GM06990 (cell line): ENCODE measurements around the gene SLC41A3.

Experiments used
- DNase-seq: peaks from one replicate; pipeline ENCODE4 v3.0.0-alpha.2; 2011; ENCODE audit not compliant: insufficient read length; ENCODE audit errors: extremely low read depth
- H3K27me3 ChIP-seq: replicated peaks from 2 replicates; pipeline ENCODE4 v1.6.0; 2011; ENCODE audit warnings: low read length; ENCODE audit not compliant: control insufficient read depth, insufficient read depth
- H3K36me3 ChIP-seq: 2 replicates; pipeline ENCODE4 v1.5.1; 2011; ENCODE audit warnings: low read length; ENCODE audit not compliant: control insufficient read depth, insufficient read depth
- H3K4me3 ChIP-seq: replicated peaks from 2 replicates; pipeline ENCODE4 v1.5.1; 2011; ENCODE audit warnings: low read depth, mild to moderate bottlenecking, control low read depth, low read length
- CTCF ChIP-seq: IDR thresholded peaks from 2 replicates; pipeline ENCODE4 v1.5.1; 2011; ENCODE audit warnings: low read length, control low read depth, mild to moderate bottlenecking, inconsistent platforms; ENCODE audit not compliant: insufficient read depth, poor library complexity, severe bottlenecking

The SLC41A3 gene

GRCh38 chr3:126124148-126124868 lies 40.4 kb upstream of the SLC41A3 start:
- no peak for TF ChIP-seq CTCF
- no peaks in the 10 kb centered on the region for H3K36me3 ChIP-seq

GRCh38 chr3:126121632-126122031 lies 37.7 kb upstream of the SLC41A3 start:
- DNase-seq, result no peak
- TF ChIP-seq CTCF, result no peak
- Histone ChIP-seq H3K4me3 (no peak overlapping the region), H3K27me3 (peaks cover 1% of the 10 kb centered on the region; the same call in 1 of the 2 replicates), H3K36me3 (no peaks in the 10 kb centered on the region)

More at GRCh38 chr3:126124148-126124868, 40.4 kb upstream of the SLC41A3 start:
- Histone ChIP-seq H3K27me3 (peaks cover 1% of the 10 kb centered on the region; the same call in 1 of the 2 replicates), H3K4me3 (no peak overlapping the region)
- DNase-seq, result no peak

- Histone ChIP-seq H3K4me3 (no peak overlapping the region), H3K36me3 (no peaks in the 10 kb centered on the region), H3K27me3 (peaks cover 1% of the 10 kb centered on the region; the same call in 1 of the 2 replicates)
- TF ChIP-seq CTCF, result no peak
- no peak for DNase-seq
Measured at GRCh38 chr3:126121074-126121473, 37.1 kb upstream of the SLC41A3 start.

GRCh38 chr3:126119976-126120375 lies 36.1 kb upstream of the SLC41A3 start:
- H3K36me3 ChIP-seq, result no peaks in the 10 kb centered on the region
- no peak overlapping the region for H3K4me3 ChIP-seq
- TF ChIP-seq CTCF, result no peak
- no peak for DNase-seq
- peaks cover 1% of the 10 kb centered on the region; the same call in 1 of the 2 replicates for H3K27me3 ChIP-seq

- H3K4me3 ChIP-seq, result no peak overlapping the region
- peaks cover 1% of the 10 kb centered on the region; the same call in 1 of the 2 replicates for H3K27me3 ChIP-seq
- no peaks in the 10 kb centered on the region for H3K36me3 ChIP-seq
- no peak for TF ChIP-seq CTCF
- DNase-seq, result no peak
Measured at GRCh38 chr3:126119008-126119675, 35.2 kb upstream of the SLC41A3 start.
